MM.1S (cell line): ENCODE measurements around the gene DNAJB5.
"Not testable (repeated sequence)": the region's sequence is repeated elsewhere in the genome, so short reads cannot be mapped to it uniquely, and the experiment has no call there.

ENCODE experiments used
- DNase-seq: peaks from one replicate; pipeline ENCODE4 v3.0.0-alpha.2; 2015
- H2AFZ ChIP-seq: fragments of 300-600 bp; sonication (generic); 2 replicates; pipeline ENCODE4 v1.6.0; 2016; ENCODE audit warnings: antibody characterized with exemption, low read length
- H3F3A ChIP-seq: fragments of 300-600 bp; sonication (generic); 2 replicates; pipeline ENCODE4 v1.6.1; 2016; ENCODE audit warnings: mild to moderate bottlenecking, antibody characterized with exemption, low read length, moderate library complexity, mixed read lengths; ENCODE audit not compliant: insufficient read depth
- H3K27ac ChIP-seq: fragments of 300-600 bp; sonication (generic); 2 replicates; pipeline ENCODE4 v1.5.1; 2016; ENCODE audit warnings: mild to moderate bottlenecking, low read length
- H3K27me3 ChIP-seq: fragments of 300-600 bp; sonication (generic); replicated peaks from 2 replicates; pipeline ENCODE4 v1.6.0; 2016; ENCODE audit warnings: low read length; ENCODE audit not compliant: insufficient read depth
- H3K36me3 ChIP-seq: fragments of 300-600 bp; sonication (generic); replicated peaks from 2 replicates; pipeline ENCODE4 v1.6.1; 2016; ENCODE audit warnings: mild to moderate bottlenecking, low read length, mixed read lengths; ENCODE audit not compliant: insufficient read depth
- H3K4me1 ChIP-seq: fragments of 300-600 bp; sonication (generic); 2 replicates; pipeline ENCODE4 v1.6.1; 2016; ENCODE audit warnings: low read length, mixed read lengths
- H3K4me2 ChIP-seq: fragments of 300-600 bp; sonication (generic); 2 replicates; pipeline ENCODE4 v1.6.0; 2016; ENCODE audit warnings: low read depth, low read length
- H3K4me3 ChIP-seq: fragments of 300-600 bp; sonication (generic); 2 replicates; pipeline ENCODE4 v1.5.1; 2016; ENCODE audit warnings: low read length, mixed read lengths
- H3K79me2 ChIP-seq: fragments of 300-600 bp; sonication (generic); 2 replicates; pipeline ENCODE4 v1.6.1; 2016; ENCODE audit warnings: mixed run types, low read length, mixed read lengths
- H3K9ac ChIP-seq: fragments of 300-600 bp; sonication (generic); 2 replicates; pipeline ENCODE4 v1.6.1; 2016; ENCODE audit warnings: low read length, mixed read lengths
- H3K9me2 ChIP-seq: fragments of 300-600 bp; sonication (generic); replicated peaks from 2 replicates; pipeline ENCODE4 v1.6.1; 2016; ENCODE audit warnings: mild to moderate bottlenecking, low read length, mixed read lengths; ENCODE audit not compliant: insufficient read depth
- H3K9me3 ChIP-seq: fragments of 300-600 bp; sonication (generic); replicated peaks from 2 replicates; pipeline ENCODE4 v1.6.1; 2016; ENCODE audit warnings: mild to moderate bottlenecking, low read length, mixed read lengths; ENCODE audit not compliant: insufficient read depth
- H4K20me1 ChIP-seq: fragments of 300-600 bp; sonication (generic); 2 replicates; pipeline ENCODE4 v1.6.1; 2016; ENCODE audit warnings: mild to moderate bottlenecking, low read length, moderate library complexity, mixed read lengths; ENCODE audit not compliant: insufficient read depth
- EZH2 ChIP-seq: fragments of 300-600 bp; sonication (generic); optimal IDR thresholded peaks from 2 replicates; pipeline ENCODE3; 2017; ENCODE audit warnings: low read depth, mild to moderate bottlenecking, antibody characterized with exemption, low read length, mixed read lengths
- EZH2phosphoT487 ChIP-seq: fragments of 300-600 bp; sonication (generic); IDR thresholded peaks from 2 replicates; pipeline ENCODE4 v1.6.1; 2018; ENCODE audit warnings: antibody characterized with exemption, low read length
- TF ChIP-seq, protein P1 (sequence below): fragments of 300-600 bp; sonication (generic); IDR thresholded peaks from 2 replicates; pipeline ENCODE4 v1.5.1; 2016; ENCODE audit warnings: antibody characterized with exemption, low read length, mixed read lengths

The DNAJB5 gene

DNA sequence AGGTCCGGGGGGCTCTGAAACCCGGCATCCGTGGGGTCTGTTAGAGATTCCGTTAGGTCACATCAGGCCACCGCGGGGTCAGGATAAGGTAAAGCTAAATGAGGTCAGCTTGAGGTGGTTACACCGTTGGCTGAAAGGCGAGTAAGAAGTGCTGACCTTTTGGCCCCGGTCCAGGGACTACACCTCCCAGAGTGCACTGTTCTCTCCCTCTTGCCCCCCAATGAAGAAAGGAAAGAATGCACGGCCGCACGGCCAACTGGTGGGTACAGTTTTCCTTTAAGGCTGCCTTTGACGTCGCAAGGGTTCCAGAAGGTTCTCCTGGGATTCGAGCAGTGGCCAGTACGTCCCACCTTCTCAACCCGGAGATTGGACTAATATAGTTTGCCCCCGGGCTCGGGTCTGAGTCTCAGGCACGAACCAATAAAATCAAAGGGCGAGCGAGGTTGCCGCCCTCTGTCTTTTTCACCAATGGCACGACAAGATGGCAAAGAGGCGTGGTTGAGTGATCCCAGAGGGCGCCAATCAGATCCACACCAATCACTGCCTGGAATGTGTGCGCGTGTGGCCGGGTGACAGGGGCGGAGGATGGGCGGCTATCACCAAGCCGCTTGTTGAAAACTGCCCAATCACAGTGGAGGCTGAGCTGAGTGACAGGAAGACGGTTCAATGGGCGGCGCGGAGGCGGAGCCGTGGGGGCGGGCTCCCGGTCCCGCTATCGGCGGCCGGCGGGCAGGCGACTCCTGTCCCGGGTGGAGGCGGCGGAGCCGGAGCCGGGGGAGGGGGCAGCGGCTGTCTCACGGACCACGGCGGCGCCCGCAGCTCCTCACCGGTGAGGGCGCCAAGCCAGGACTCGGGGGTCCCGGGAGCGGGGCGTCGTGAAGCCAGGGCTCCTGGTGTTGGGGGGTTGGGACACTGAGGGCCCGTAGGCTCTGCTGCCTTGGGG is at the start of gene DNAJB5:
Gene DNAJB5, plus strand, starts transcription at position 743 of the 943 bp plus-strand sequence. CDS start 886 bp downstream, outside the sequence.
- no peaks in the 10 kb centered on the region for H3K4me1 ChIP-seq

DNA sequence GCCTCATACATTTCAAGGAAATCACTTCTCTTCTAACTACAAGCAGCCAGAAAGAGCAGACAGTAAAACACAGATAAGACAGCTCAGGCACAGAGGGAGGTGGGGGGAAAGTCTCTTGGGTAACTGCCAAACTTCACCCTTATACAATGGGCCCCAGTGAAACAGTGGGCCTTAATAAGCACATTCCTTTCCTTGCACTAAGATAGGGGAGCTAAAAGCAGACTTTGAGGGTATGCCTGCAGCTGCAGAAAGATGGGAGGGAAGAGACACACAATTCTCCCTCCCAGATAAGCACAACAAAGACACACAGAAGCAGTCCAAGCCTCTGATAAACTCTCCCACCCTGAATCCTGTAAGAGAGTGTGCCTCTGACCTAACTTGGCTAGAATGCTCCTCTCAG is 49.6 kb upstream of the DNAJB5 start:
- not testable (repeated sequence) for H3K9ac ChIP-seq, H3K4me2 ChIP-seq, H3K27me3 ChIP-seq, H3K9me3 ChIP-seq, H3K27ac ChIP-seq, H3K36me3 ChIP-seq, H3K79me2 ChIP-seq, H4K20me1 ChIP-seq, H3K9me2 ChIP-seq, DNase-seq, H3F3A ChIP-seq, H3K4me3 ChIP-seq, H3K4me1 ChIP-seq, H2AFZ ChIP-seq

More for the DNA sequence above, at the start of gene DNAJB5:
- H3K9me2 ChIP-seq, result no peaks in the 10 kb centered on the region
- H3K27ac ChIP-seq, result no peak within 1 kb of the TSS
- TF ChIP-seq EZH2phosphoT487, result no peak
- no peak for TF ChIP-seq EZH2
- TF ChIP-seq, protein P1, sequence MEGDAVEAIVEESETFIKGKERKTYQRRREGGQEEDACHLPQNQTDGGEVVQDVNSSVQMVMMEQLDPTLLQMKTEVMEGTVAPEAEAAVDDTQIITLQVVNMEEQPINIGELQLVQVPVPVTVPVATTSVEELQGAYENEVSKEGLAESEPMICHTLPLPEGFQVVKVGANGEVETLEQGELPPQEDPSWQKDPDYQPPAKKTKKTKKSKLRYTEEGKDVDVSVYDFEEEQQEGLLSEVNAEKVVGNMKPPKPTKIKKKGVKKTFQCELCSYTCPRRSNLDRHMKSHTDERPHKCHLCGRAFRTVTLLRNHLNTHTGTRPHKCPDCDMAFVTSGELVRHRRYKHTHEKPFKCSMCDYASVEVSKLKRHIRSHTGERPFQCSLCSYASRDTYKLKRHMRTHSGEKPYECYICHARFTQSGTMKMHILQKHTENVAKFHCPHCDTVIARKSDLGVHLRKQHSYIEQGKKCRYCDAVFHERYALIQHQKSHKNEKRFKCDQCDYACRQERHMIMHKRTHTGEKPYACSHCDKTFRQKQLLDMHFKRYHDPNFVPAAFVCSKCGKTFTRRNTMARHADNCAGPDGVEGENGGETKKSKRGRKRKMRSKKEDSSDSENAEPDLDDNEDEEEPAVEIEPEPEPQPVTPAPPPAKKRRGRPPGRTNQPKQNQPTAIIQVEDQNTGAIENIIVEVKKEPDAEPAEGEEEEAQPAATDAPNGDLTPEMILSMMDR, result no peak
- H3K4me3 ChIP-seq, result peak within 1 kb of the TSS; percentile 79
- H3F3A ChIP-seq, result peaks cover 9% of the 10 kb centered on the region; the same call in 1 of the 2 replicates
- peak within 1 kb of the TSS; percentile 57; the same call in 1 of the 2 replicates for H3K9ac ChIP-seq
- H3K27me3 ChIP-seq, result 0 out of 2 replicates have a peak, but pooled peaks cover 4% of the 10 kb centered on the region
- peak within 1 kb of the TSS; percentile 95 for H2AFZ ChIP-seq
- peak; percentile 99 for DNase-seq
- peak within 1 kb of the TSS; percentile 95 for H3K4me2 ChIP-seq
- H3K36me3 ChIP-seq, result no peaks in the 10 kb centered on the region
- no peaks in the 10 kb centered on the region for H3K9me3 ChIP-seq
- H4K20me1 ChIP-seq, result no peaks in the 10 kb centered on the region
- H3K79me2 ChIP-seq, result no peaks in the 10 kb centered on the region

GRCh38 chr9:34948451-34948850 is 41.1 kb upstream of the DNAJB5 start:
- no peak for TF ChIP-seq EZH2
- TF ChIP-seq EZH2phosphoT487, result no peak
- TF ChIP-seq, protein P1, result no peak
- no peaks in the 10 kb centered on the region for H3K36me3 ChIP-seq
- no peak overlapping the region for H3K27ac ChIP-seq
- H3F3A ChIP-seq, result no peaks in the 10 kb centered on the region
- H3K4me2 ChIP-seq, result no peak overlapping the region
- no peaks in the 10 kb centered on the region for H3K4me1 ChIP-seq
- H3K9me2 ChIP-seq, result no peaks in the 10 kb centered on the region
- H3K27me3 ChIP-seq, result no peaks in the 10 kb centered on the region
- H3K9ac ChIP-seq, result no peak overlapping the region
- H3K9me3 ChIP-seq, result no peaks in the 10 kb centered on the region
- no peak overlapping the region for H2AFZ ChIP-seq
- no peaks in the 10 kb centered on the region for H4K20me1 ChIP-seq
- H3K79me2 ChIP-seq, result no peaks in the 10 kb centered on the region
- H3K4me3 ChIP-seq, result no peak overlapping the region
- DNase-seq, result no peak

DNA sequence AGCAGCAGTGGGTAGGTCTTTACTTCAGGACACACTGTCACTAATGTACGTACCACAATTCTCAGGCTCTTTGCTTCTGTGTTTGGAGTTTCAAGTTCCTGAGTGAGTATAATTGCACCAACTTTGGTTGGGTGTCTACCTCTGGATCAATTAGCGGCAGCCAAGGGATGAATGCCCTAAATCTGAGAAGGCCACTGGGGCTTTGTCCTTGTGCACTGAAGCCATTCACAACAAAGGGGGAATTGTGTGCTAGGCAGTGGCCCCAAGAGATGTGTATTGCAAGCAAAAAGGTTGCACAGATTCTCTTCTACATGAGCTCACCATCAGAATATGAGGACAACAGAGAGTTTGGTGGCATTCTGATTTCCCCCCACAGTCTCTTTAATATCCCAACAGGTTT is 35.3 kb upstream of the DNAJB5 start:
- Histone ChIP-seq H3F3A (no peaks in the 10 kb centered on the region), H3K4me2 (no peak overlapping the region), H3K4me1 (no peaks in the 10 kb centered on the region), H3K27me3 (peaks cover 15% of the 10 kb centered on the region; the same call in 1 of the 2 replicates), H2AFZ (no peak overlapping the region), H3K79me2 (no peaks in the 10 kb centered on the region), H3K4me3 (no peak overlapping the region), H3K9me3 (no peaks in the 10 kb centered on the region), H3K36me3 (no peaks in the 10 kb centered on the region), H3K9me2 (no peaks in the 10 kb centered on the region), H3K9ac (no peak overlapping the region), H3K27ac (no peak overlapping the region), H4K20me1 (no peaks in the 10 kb centered on the region)
- no peak for DNase-seq
- TF ChIP-seq EZH2phosphoT487, result no peak
- no peak for TF ChIP-seq EZH2
- TF ChIP-seq, protein P1, result no peak

- not testable (repeated sequence) for H3K4me2 ChIP-seq, H3K4me1 ChIP-seq, H3K4me3 ChIP-seq, H3K9ac ChIP-seq, H3K9me3 ChIP-seq, H3F3A ChIP-seq, H3K27ac ChIP-seq, H3K79me2 ChIP-seq, H2AFZ ChIP-seq, H3K36me3 ChIP-seq, DNase-seq, H3K9me2 ChIP-seq, H4K20me1 ChIP-seq
- H3K27me3 ChIP-seq, result peaks cover 30% of the 10 kb centered on the region; the same call in 1 of the 2 replicates
Observed at GRCh38 chr9:34956066-34956465, 33.5 kb upstream of the DNAJB5 start.
